Astrocyte of the cerebellum (primary cell): ENCODE results near the gene CIDEB.

Experiments
- DNase-seq: peaks from one replicate; pipeline ENCODE4 v3.0.0-alpha.2; 2011; ENCODE audit warnings: low read depth
- H3K4me3 ChIP-seq: 2 replicates; pipeline ENCODE4 v1.5.1; 2011; ENCODE audit warnings: mild to moderate bottlenecking, low read depth, low read length, moderate library complexity
- CTCF ChIP-seq: IDR thresholded peaks from 2 replicates; pipeline ENCODE4 v1.5.1; 2012; ENCODE audit warnings: low read length, low read depth, moderate library complexity, mild to moderate bottlenecking; ENCODE audit errors: missing control alignments
- in situ Hi-C: cut with HindIII; loops from 2 replicates; pipeline ENCODE4 v1.10.0; 2017; ENCODE audit warnings: low sequenced_read_pairs

CIDEB gene

GRCh38 chr14:24325963-24326362 is 18.2 kb upstream of the CIDEB start:
- no peak overlapping the region for H3K4me3 ChIP-seq
- TF ChIP-seq CTCF, result no peak
- no peak for DNase-seq
- in situ Hi-C loops, result no loop called here

- no peak for TF ChIP-seq CTCF
- no peak overlapping the region for H3K4me3 ChIP-seq
- in situ Hi-C loops, result no loop called here
Measured at GRCh38 chr14:24325041-24325530, 17.3 kb upstream of the CIDEB start.

GRCh38 chr14:24324024-24324423 is 16.2 kb upstream of the CIDEB start:
- no peak for TF ChIP-seq CTCF
- no peak overlapping the region for H3K4me3 ChIP-seq
- no peak for DNase-seq
- in situ Hi-C loops, result loop anchor here (5.0 kb wide), 1 partner anchor 113 kb away; no protein-coding TSS in a partner anchor

More at GRCh38 chr14:24325041-24325530, 17.3 kb upstream of the CIDEB start:
- DNase-seq, result no peak

- no peak for DNase-seq
- H3K4me3 ChIP-seq, result no peak overlapping the region
- TF ChIP-seq CTCF, result no peak
- in situ Hi-C loops, result loop anchor here (5.0 kb wide), 1 partner anchor 114 kb away; no protein-coding TSS in a partner anchor
Measured at GRCh38 chr14:24323341-24323740, 15.6 kb upstream of the CIDEB start.

GRCh38 chr14:24322672-24323071 is 14.9 kb upstream of the CIDEB start:
- no peak for DNase-seq
- in situ Hi-C loops, result loop anchor here (5.0 kb wide), 1 partner anchor 115 kb away; no protein-coding TSS in a partner anchor
- no peak for TF ChIP-seq CTCF
- no peak overlapping the region for H3K4me3 ChIP-seq

GRCh38 chr14:24321212-24321975 is 13.6 kb upstream of the CIDEB start:
- in situ Hi-C loops, result loop anchor here (5.0 kb wide), 1 partner anchor 116 kb away; no protein-coding TSS in a partner anchor
- H3K4me3 ChIP-seq, result no peak overlapping the region
- no peak for DNase-seq
- TF ChIP-seq CTCF, result no peak
